Activated CD4-positive, alpha-beta T cell treated with anti-CD3 and anti-CD28 coated beads, Interleukin-10, Interleukin-2, amounts not matched to agents 100 ng/mL and 50 ng/mL, durations not matched to agents 16 hours and 8 hours (primary cell): ENCODE measurements around the gene PRAC2.
"Not testable (repeated sequence)": the region's sequence is repeated elsewhere in the genome, so short reads cannot be mapped to it uniquely, and the experiment has no call there.

Source experiments
- DNase-seq: peaks from one replicate; pipeline ENCODE4 v3.0.0-alpha.2; 2020

The PRAC2 gene

GRCh38 chr17:48722915-48723422, at the start of gene PRAC2:
Gene PRAC2 (plus strand): TSS chr17:48723185. CDS start chr17:48724411, 1,226 bp downstream.
- DNase-seq: no peak

- DNase-seq: no peak
Measured at GRCh38 chr17:48676963-48677558, 45.9 kb upstream of the PRAC2 start.

GRCh38 chr17:48678141-48678971, 44.6 kb upstream of the PRAC2 start:
- DNase-seq: peak; percentile 74

GRCh38 chr17:48679385-48680096, 43.4 kb upstream of the PRAC2 start:
- DNase-seq: no peak

- no peak for DNase-seq
Measured at GRCh38 chr17:48681609-48682008, 41.4 kb upstream of the PRAC2 start.

- DNase-seq: no peak
Measured at GRCh38 chr17:48690655-48691054, 32.3 kb upstream of the PRAC2 start.

GRCh38 chr17:48692049-48692448, 30.9 kb upstream of the PRAC2 start:
- no peak for DNase-seq

- DNase-seq: no peak
Measured at GRCh38 chr17:48693178-48693577, 29.8 kb upstream of the PRAC2 start.

GRCh38 chr17:48701864-48702532, 21.0 kb upstream of the PRAC2 start:
- no peak for DNase-seq

GRCh38 chr17:48704361-48705248, 18.4 kb upstream of the PRAC2 start:
- no peak for DNase-seq

- DNase-seq: no peak
Measured at GRCh38 chr17:48711128-48711527, 11.9 kb upstream of the PRAC2 start.

GRCh38 chr17:48715496-48716399, 7.2 kb upstream of the PRAC2 start:
- no peak for DNase-seq

GRCh38 chr17:48716549-48716948, 6.4 kb upstream of the PRAC2 start:
- DNase-seq: not testable (repeated sequence)

GRCh38 chr17:48717367-48718226, 5.4 kb upstream of the PRAC2 start:
- DNase-seq: no peak

- no peak for DNase-seq
Measured at GRCh38 chr17:48718227-48718760, 4.7 kb upstream of the PRAC2 start.

- no peak for DNase-seq
Measured at GRCh38 chr17:48718761-48719641, 4.0 kb upstream of the PRAC2 start.

GRCh38 chr17:48719642-48720265, 3.2 kb upstream of the PRAC2 start:
- no peak for DNase-seq
